GM10248 (cell line): ENCODE measurements around the gene SLIT3.

Experiments
- CTCF ChIA-PET: fragments of 300-600 bp; sonication (Branson Sonifier 250); formaldehyde crosslinking; extraction: SDS; loops from one replicate; lab custom pipeline; 2021; ENCODE audit warnings: antibody characterized with exemption; lab: Yijun Ruan, JAX
- POLR2A ChIA-PET: fragments of 350-650 bp; sonication (Branson Sonifier 250); formaldehyde crosslinking; extraction: SDS; loops from one replicate; lab custom pipeline; 2020; ENCODE audit warnings: antibody characterized with exemption; lab: Yijun Ruan, JAX
- DNase-seq: peaks from one replicate; pipeline ENCODE4 v3.0.0; 2012; ENCODE audit errors: extremely low spot score
- CTCF ChIP-seq: IDR thresholded peaks from 2 replicates; pipeline ENCODE4 v1.5.1; 2012; ENCODE audit warnings: mild to moderate bottlenecking, low read depth; ENCODE audit errors: extremely low read depth, missing control alignments, control extremely low read depth

Gene SLIT3

GRCh38 chr5:168990679-168991078 is 310.3 kb downstream of the SLIT3 start:
- CTCF ChIA-PET = interaction anchor here (0.8 to 1.8 kb wide), 6 partner anchors 10 to 592 kb away, joined by 3 to 4 read pairs (median 3); partner anchors contain the start of gene SPDL1
- POLR2A ChIA-PET = no interaction called here
- TF ChIP-seq CTCF = no peak
- no peak for DNase-seq

- CTCF ChIA-PET = interaction anchor here (0.8 to 3.7 kb wide), 11 partner anchors 9 to 593 kb away, joined by 3 to 30 read pairs (median 4); partner anchors contain the start of gene SPDL1
- POLR2A ChIA-PET = no interaction called here
- no peak for DNase-seq
- no peak for TF ChIP-seq CTCF
Observed at GRCh38 chr5:168989731-168990505, 311.0 kb downstream of the SLIT3 start.

- ChIA-PET CTCF (interaction anchor here (1.3 to 3.7 kb wide), 9 partner anchors 8 to 1222 kb away, joined by 3 to 30 read pairs (median 5); no protein-coding TSS in a partner anchor), POLR2A (no interaction called here)
- no peak for TF ChIP-seq CTCF
- no peak for DNase-seq
Observed at GRCh38 chr5:168988699-168989098, 312.2 kb downstream of the SLIT3 start.

- peak; percentile 92 for TF ChIP-seq CTCF
- POLR2A ChIA-PET = no interaction called here
- DNase-seq = peak; percentile 58
- CTCF ChIA-PET = interaction anchor here (0.7 to 3.7 kb wide), 45 partner anchors 8 to 1230 kb away, joined by 3 to 30 read pairs (median 4); partner anchors contain the start of gene SPDL1
Observed at GRCh38 chr5:168987543-168988300, 313.2 kb downstream of the SLIT3 start.

GRCh38 chr5:168985454-168985853 is 315.5 kb downstream of the SLIT3 start:
- POLR2A ChIA-PET = no interaction called here
- DNase-seq = no peak
- no peak for TF ChIP-seq CTCF
- CTCF ChIA-PET = no interaction called here

GRCh38 chr5:168984135-168984675 is 316.7 kb downstream of the SLIT3 start:
- CTCF ChIA-PET = no interaction called here
- TF ChIP-seq CTCF = no peak
- POLR2A ChIA-PET = no interaction called here

More at GRCh38 chr5:168984135-168984675, 316.7 kb downstream of the SLIT3 start:
- DNase-seq = no peak
